Adipocyte (in vitro differentiated cells): Measurements from ENCODE around the gene RNF133.

Experiments used
- DNase-seq: peaks from one replicate; pipeline ENCODE4 v3.0.0-alpha.2; 2015; ENCODE audit warnings: low read depth
- H3K27me3 ChIP-seq: replicated peaks from 2 replicates; pipeline ENCODE4 v1.7.0; 2013; ENCODE audit warnings: mild to moderate bottlenecking, low read length, moderate library complexity; ENCODE audit not compliant: control insufficient read depth, insufficient read depth
- H3K36me3 ChIP-seq: 2 replicates; pipeline ENCODE4 v1.7.0; 2013; ENCODE audit warnings: low read length, mild to moderate bottlenecking, moderate library complexity; ENCODE audit not compliant: control insufficient read depth, insufficient read depth, severe bottlenecking
- H3K4me1 ChIP-seq: 2 replicates; pipeline ENCODE4 v1.7.0; 2013; ENCODE audit warnings: mild to moderate bottlenecking, low read length, moderate library complexity; ENCODE audit not compliant: control insufficient read depth, insufficient read depth
- H3K4me3 ChIP-seq: 2 replicates; pipeline ENCODE4 v1.7.0; 2013; ENCODE audit warnings: mild to moderate bottlenecking, low read length, moderate library complexity
- H3K9ac ChIP-seq: 2 replicates; pipeline ENCODE4 v1.7.0; 2013; ENCODE audit warnings: mild to moderate bottlenecking, low read length, moderate library complexity
- H3K9me3 ChIP-seq: 2 replicates; pipeline ENCODE4 v1.7.0; 2013; ENCODE audit warnings: mild to moderate bottlenecking, low read length, moderate library complexity; ENCODE audit not compliant: control insufficient read depth

The RNF133 gene

DNA sequence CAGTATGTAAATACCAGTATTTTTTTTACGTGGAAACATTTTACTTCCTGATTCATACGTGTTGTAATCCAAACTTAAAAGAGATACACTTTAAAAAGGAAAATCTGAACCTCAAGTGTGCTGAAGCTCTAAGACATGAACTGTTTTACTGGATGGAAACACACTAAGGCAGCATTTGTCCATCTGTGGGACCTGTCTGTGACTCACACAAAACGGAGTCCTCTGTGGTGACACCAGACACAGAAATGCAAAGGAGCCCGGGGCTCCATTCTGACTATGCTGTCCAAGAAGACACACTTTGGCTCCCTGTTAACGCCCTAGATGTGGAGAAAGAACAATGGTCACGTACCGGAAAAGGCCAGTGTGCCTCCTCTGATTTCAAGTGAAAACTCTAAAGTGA lies 23.9 kb downstream of the RNF133 start:
- peak overlapping the region; percentile 27 for H3K9ac ChIP-seq
- DNase-seq = peak; percentile 53
- no peaks in the 10 kb centered on the region for H3K36me3 ChIP-seq
- H3K4me3 ChIP-seq = peak overlapping the region; percentile 67
- H3K4me1 ChIP-seq = peaks cover 12% of the 10 kb centered on the region
- H3K27me3 ChIP-seq = no peaks in the 10 kb centered on the region
- no peaks in the 10 kb centered on the region for H3K9me3 ChIP-seq

- peaks cover 12% of the 10 kb centered on the region for H3K4me1 ChIP-seq
- no peaks in the 10 kb centered on the region for H3K36me3 ChIP-seq
- DNase-seq = peak; percentile 72
- no peaks in the 10 kb centered on the region for H3K27me3 ChIP-seq
- H3K4me3 ChIP-seq = peak overlapping the region; percentile 67
- no peaks in the 10 kb centered on the region for H3K9me3 ChIP-seq
- H3K9ac ChIP-seq = peak overlapping the region; percentile 27
Measured at GRCh38 chr7:122674502-122674901, 24.4 kb downstream of the RNF133 start.

- no peaks in the 10 kb centered on the region for H3K9me3 ChIP-seq
- H3K4me1 ChIP-seq = peaks cover 12% of the 10 kb centered on the region
- peak overlapping the region; percentile 67 for H3K4me3 ChIP-seq
- H3K9ac ChIP-seq = no peak overlapping the region
- H3K27me3 ChIP-seq = no peaks in the 10 kb centered on the region
- H3K36me3 ChIP-seq = no peaks in the 10 kb centered on the region
- no peak for DNase-seq
Measured at GRCh38 chr7:122673951-122674350, 25.0 kb downstream of the RNF133 start.

GRCh38 chr7:122672536-122672935 lies 26.4 kb downstream of the RNF133 start:
- Histone ChIP-seq H3K4me1 (peaks cover 12% of the 10 kb centered on the region), H3K9ac (no peak overlapping the region), H3K36me3 (no peaks in the 10 kb centered on the region), H3K4me3 (no peak overlapping the region), H3K27me3 (no peaks in the 10 kb centered on the region), H3K9me3 (no peaks in the 10 kb centered on the region)
- DNase-seq = no peak

DNA sequence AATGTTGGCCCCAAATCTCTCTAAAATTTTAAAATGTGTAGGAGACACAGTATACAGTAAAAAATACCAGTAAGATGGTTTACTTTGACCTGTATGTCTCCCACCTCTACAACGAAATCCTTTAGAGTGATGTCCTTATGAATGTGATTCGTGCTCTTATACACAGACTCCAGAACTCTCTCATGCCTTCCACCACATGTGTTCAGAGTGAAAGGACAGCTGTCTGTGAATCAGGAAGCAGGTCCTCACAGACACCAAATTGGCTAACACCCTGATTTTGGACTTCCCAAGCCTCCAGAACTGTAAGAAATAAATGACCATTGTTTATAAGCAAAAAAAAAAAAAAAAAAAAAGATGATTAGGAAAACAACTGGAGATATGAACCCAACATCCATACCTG lies 35.2 kb downstream of the RNF133 start:
- Histone ChIP-seq H3K4me1 (no peaks in the 10 kb centered on the region), H3K4me3 (no peak overlapping the region), H3K9ac (no peak overlapping the region), H3K27me3 (no peaks in the 10 kb centered on the region), H3K36me3 (no peaks in the 10 kb centered on the region), H3K9me3 (no peaks in the 10 kb centered on the region)
- no peak for DNase-seq

DNA sequence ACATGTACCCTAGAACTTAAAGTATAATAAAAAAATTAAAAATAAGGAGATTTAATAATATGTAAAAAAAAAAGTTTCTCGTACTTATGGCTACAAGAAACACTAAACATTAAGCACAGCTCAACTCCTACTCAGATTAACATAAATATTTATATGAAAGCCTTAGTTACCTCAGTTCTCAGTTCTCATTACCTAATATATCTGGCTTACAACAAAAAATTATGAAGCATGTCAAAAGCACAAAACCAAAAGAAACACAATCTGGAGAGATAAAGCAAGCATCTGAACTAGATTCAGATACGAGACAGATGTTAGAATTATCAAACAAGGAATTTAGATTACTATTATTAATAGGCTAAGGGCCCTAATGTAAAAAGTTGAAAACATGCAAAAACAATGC lies 40.1 kb downstream of the RNF133 start:
- H3K9me3 ChIP-seq = no peaks in the 10 kb centered on the region

DNA sequence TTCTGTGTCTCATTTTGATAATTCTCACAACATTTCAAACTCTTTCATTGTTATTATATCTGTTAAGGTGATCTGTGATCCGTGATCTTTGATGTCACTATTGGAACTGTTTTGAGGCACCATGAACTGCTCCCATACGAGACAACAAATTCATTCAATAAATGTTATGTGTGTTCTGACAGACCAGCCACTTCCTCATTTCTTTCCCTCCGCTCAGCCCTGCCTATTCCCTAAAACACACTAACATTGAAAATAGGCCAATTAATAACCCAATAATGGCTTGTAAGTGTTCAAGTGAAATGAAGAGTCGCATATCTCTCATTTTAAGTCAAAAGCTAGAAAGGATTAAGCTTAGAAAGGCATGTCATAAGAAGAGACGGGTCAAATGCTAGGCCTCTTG lies 45.2 kb downstream of the RNF133 start:
- no peaks in the 10 kb centered on the region for H3K36me3 ChIP-seq
- no peak overlapping the region for H3K4me3 ChIP-seq
- H3K9ac ChIP-seq = no peak overlapping the region
- H3K4me1 ChIP-seq = peaks cover 5% of the 10 kb centered on the region
- no peaks in the 10 kb centered on the region for H3K9me3 ChIP-seq
- H3K27me3 ChIP-seq = no peaks in the 10 kb centered on the region
- no peak for DNase-seq

More for the DNA sequence above, 40.1 kb downstream of the RNF133 start:
- no peak overlapping the region for H3K4me3 ChIP-seq
- H3K27me3 ChIP-seq = no peaks in the 10 kb centered on the region
- no peak for DNase-seq
- no peaks in the 10 kb centered on the region for H3K36me3 ChIP-seq
- H3K4me1 ChIP-seq = no peaks in the 10 kb centered on the region
- H3K9ac ChIP-seq = no peak overlapping the region

DNA sequence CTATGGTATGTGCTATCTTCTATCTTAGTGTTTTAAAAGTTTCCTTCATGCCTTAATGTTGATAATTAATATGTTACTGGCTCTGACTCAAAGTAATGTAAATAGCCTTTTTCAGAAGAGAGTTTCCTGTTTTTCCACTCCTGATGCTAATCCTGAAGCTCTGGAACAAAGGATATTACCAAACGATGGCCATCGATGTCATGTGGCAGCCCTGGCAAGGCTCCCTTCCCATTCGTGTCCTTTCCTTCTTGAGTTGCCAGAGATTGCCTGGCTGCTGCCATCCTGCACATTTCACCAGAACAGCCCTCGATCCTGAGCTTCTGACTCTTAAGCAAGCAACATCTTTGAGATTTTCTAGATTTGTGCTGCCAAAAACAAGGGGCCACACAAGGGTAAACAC lies 46.0 kb downstream of the RNF133 start:
- Histone ChIP-seq H3K36me3 (no peaks in the 10 kb centered on the region), H3K27me3 (no peaks in the 10 kb centered on the region), H3K9ac (no peak overlapping the region), H3K4me1 (peaks cover 5% of the 10 kb centered on the region), H3K4me3 (no peak overlapping the region), H3K9me3 (no peaks in the 10 kb centered on the region)
- no peak for DNase-seq

GRCh38 chr7:122651451-122651850 lies 47.5 kb downstream of the RNF133 start:
- H3K9ac ChIP-seq = no peak overlapping the region
- no peaks in the 10 kb centered on the region for H3K27me3 ChIP-seq
- peaks cover 5% of the 10 kb centered on the region for H3K4me1 ChIP-seq
- H3K9me3 ChIP-seq = no peaks in the 10 kb centered on the region
- DNase-seq = peak; percentile 10
- no peak overlapping the region for H3K4me3 ChIP-seq
- H3K36me3 ChIP-seq = no peaks in the 10 kb centered on the region
